Measurements from ENCODE around the gene METTL8. TPM values are rescaled to one million over a fixed set of nuclear protein-coding genes. Genes with fewer than 3 reads are reported as not detected.

Gene METTL8
- total and polyA plus RNA-seq, 4 experiments from 2014 or later, result 11.2 to 22.1 (median 18.4) TPM

GRCh38 chr2:171334171-171334570 is 99.6 kb downstream of the METTL8 start:
- Mint-ChIP-seq H3K36me3 (peaks cover 2 to 6% of the 10 kb centered on the region in 2 donors), H3K27me3 (no peaks in the 10 kb centered on the region), H3K9me3 (no peaks in the 10 kb centered on the region), H3K4me3 (no peak overlapping the region), H3K27ac (peak overlapping the region in 1 of 7 donors; percentile 57), H3K4me1 (peaks cover 1 to 10% (median 10%) of the 10 kb centered on the region in 4 donors)
- Histone ChIP-seq H3K4me1 (ENCODE audit: insufficient read depth, low read length) (no peaks in the 10 kb centered on the region), H3K36me3 (ENCODE audit: insufficient read depth, low read length) (no peaks in the 10 kb centered on the region), H3K27ac (ENCODE audit: low read depth, low read length) (no peak overlapping the region), H3K9me3 (ENCODE audit: control insufficient read depth in 1 of 2, low read length in 2 of 2) (no peaks in the 10 kb centered on the region), H3K4me3 (ENCODE audit: low read length in 2 of 2) (no peak overlapping the region), H3K27me3 (ENCODE audit: insufficient read depth, low read length) (no peaks in the 10 kb centered on the region)
- ChIA-PET POLR2A (ENCODE audit: partially characterized antibody) (no interaction called here), CTCF (ENCODE audit: partially characterized antibody) (interaction anchor here (0.9 to 1.8 kb wide), 4 partner anchors 8 to 82 kb away, joined by 3 to 4 read pairs (median 4); no protein-coding TSS in a partner anchor)
- intact Hi-C loops (cut with micrococcal nuclease), result no loop called here
- DNase-seq, result no peak

DNA sequence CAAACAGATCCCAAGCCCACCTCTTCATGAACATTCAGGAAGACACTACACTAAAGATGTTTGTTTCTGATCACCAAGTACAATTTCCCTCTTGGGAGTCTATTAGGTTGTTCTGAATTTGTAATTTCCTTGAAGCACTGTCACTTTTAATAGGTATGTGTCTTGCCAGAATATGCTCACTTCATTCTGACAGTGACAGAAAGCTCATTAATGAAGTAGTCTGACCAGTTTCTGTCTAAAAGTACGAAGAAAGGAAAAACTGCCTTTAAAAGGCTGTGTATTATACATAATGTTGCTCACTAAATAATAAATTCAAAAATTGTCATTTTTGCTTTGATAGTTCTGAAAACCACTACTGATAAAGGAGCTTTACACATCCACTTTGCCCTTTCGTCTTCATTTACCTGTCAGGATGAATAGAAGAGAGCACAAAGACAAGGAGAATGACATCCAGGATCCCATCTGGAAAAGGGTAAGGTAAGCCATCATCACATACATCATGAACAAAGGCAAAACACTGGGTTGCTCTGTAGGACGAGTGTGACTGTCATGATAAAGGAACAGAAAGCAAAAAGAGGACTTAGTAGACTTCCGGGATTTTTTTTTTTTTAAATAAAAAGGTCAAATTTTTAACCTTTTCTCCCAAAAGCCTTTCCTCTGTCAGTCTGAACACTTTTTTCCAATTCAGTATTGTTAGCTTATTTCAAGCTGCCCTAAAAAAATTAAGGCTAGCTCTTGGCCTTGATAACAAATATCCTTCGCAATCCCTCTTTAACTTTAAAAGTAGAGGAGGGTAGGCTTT is 103.4 kb downstream of the METTL8 start:
- Histone ChIP-seq H3K36me3 (ENCODE audit: insufficient read depth, low read length) (no peaks in the 10 kb centered on the region), H3K4me3 (ENCODE audit: low read length in 2 of 2) (no peak overlapping the region), H3K9me3 (ENCODE audit: control insufficient read depth in 1 of 2, low read length in 2 of 2) (no peaks in the 10 kb centered on the region), H3K27ac (ENCODE audit: low read depth, low read length) (no peak overlapping the region), H3K4me1 (ENCODE audit: insufficient read depth, low read length) (peaks cover 28% of the 10 kb centered on the region), H3K27me3 (ENCODE audit: insufficient read depth, low read length) (no peaks in the 10 kb centered on the region)
- ChIA-PET POLR2A (ENCODE audit: partially characterized antibody) (no interaction called here), CTCF (ENCODE audit: partially characterized antibody) (interaction anchor here (0.6 to 1.5 kb wide), 3 partner anchors 11 to 86 kb away, joined by 3 read pairs; no protein-coding TSS in a partner anchor)
- Mint-ChIP-seq H3K36me3 (peaks cover 2 to 3% of the 10 kb centered on the region in 2 donors), H3K9me3 (no peaks in the 10 kb centered on the region), H3K4me3 (peak overlapping the region in 6 of 8 donors; percentile 14 to 70 (median 46)), H3K27me3 (no peaks in the 10 kb centered on the region), H3K4me1 (peaks cover 20 to 40% (median 27%) of the 10 kb centered on the region in 4 donors), H3K27ac (peak overlapping the region in 6 of 7 donors; percentile 57 to 88 (median 88))
- intact Hi-C loops (cut with micrococcal nuclease), result no loop called here
- DNase-seq, result no peak

GRCh38 chr2:171327043-171327496 is 106.7 kb downstream of the METTL8 start:
- peak overlapping the region in 1 of 2 donors; percentile 1 for H3K4me3 ChIP-seq (ENCODE audit: low read length in 2 of 2)

DNA sequence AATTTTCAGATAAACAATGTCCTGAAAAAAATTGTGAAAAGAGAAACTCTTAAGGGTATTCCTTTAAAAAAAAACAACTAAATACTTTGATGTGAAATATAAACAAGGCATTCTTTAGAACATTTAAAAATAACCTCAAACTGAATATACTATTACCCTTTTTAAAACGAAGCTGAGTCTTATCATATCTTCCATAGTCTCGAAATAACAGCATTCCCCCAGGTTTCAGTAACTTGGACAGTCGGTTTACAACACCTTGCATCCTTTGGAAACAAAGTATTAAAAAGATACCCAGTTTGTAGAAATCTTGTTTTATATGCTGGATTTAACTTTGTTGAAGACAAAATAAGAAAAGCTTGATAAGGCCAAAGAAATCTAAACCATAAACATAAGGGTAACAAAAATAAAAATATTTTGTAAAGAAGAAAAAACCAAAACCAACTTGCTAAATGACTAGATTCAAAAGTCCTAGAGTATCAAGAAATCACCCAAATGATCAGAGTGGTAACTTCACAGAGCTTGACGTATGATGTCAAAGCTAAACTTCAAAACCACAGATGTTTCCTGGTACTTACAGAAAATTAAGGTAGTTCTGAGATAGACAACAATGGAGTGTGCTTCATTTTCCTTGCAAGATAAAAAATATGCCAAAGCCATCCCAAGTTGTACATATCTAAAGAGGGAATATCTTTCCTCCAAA is 107.8 kb downstream of the METTL8 start:
- intact Hi-C loops (cut with micrococcal nuclease), result loop anchor here (5.0 kb wide), 1 partner anchor 91 kb away; no protein-coding TSS in a partner anchor
- peak in 4 of 5 donors; percentile 41 to 69 (median 54) for DNase-seq
- POLR2A ChIA-PET (ENCODE audit: partially characterized antibody), result interaction anchor here (1.3 to 4.0 kb wide), 6 partner anchors 8 to 396 kb away, joined by 3 to 21 read pairs (median 5); partner anchors contain the start of genes METTL8 and TLK1
- Mint-ChIP-seq H3K4me3 (peak overlapping the region; percentile 33 to 82 (median 72)), H3K27ac (peak overlapping the region; percentile 58 to 93 (median 89)), H3K9me3 (no peaks in the 10 kb centered on the region), H3K27me3 (no peaks in the 10 kb centered on the region), H3K36me3 (peaks cover 8 to 14% of the 10 kb centered on the region in 2 donors), H3K4me1 (peaks cover 25 to 59% (median 41%) of the 10 kb centered on the region in 4 donors)
- CTCF ChIA-PET (ENCODE audit: partially characterized antibody), result interaction anchor here (0.6 to 2.9 kb wide), 12 partner anchors 8 to 262 kb away, joined by 3 to 13 read pairs (median 4); no protein-coding TSS in a partner anchor
- Histone ChIP-seq H3K9me3 (ENCODE audit: control insufficient read depth in 1 of 2, low read length in 2 of 2) (no peaks in the 10 kb centered on the region), H3K27me3 (ENCODE audit: insufficient read depth, low read length) (no peaks in the 10 kb centered on the region), H3K36me3 (ENCODE audit: insufficient read depth, low read length) (no peaks in the 10 kb centered on the region), H3K4me3 (ENCODE audit: low read length in 2 of 2) (no peak overlapping the region), H3K27ac (ENCODE audit: low read depth, low read length) (peak overlapping the region; percentile 44), H3K4me1 (ENCODE audit: insufficient read depth, low read length) (peaks cover 36% of the 10 kb centered on the region)

More at GRCh38 chr2:171327043-171327496, 106.7 kb downstream of the METTL8 start:
- Mint-ChIP-seq H3K27me3 (no peaks in the 10 kb centered on the region), H3K27ac (peak overlapping the region; percentile 58 to 93 (median 89)), H3K36me3 (peaks cover 8 to 14% of the 10 kb centered on the region in 2 donors), H3K9me3 (no peaks in the 10 kb centered on the region), H3K4me3 (peak overlapping the region; percentile 7 to 82 (median 72)), H3K4me1 (peaks cover 24 to 53% (median 37%) of the 10 kb centered on the region in 4 donors)
- Histone ChIP-seq H3K27me3 (ENCODE audit: insufficient read depth, low read length) (no peaks in the 10 kb centered on the region), H3K9me3 (ENCODE audit: control insufficient read depth in 1 of 2, low read length in 2 of 2) (no peaks in the 10 kb centered on the region), H3K4me1 (ENCODE audit: insufficient read depth, low read length) (peaks cover 32% of the 10 kb centered on the region), H3K36me3 (ENCODE audit: insufficient read depth, low read length) (no peaks in the 10 kb centered on the region), H3K27ac (ENCODE audit: low read depth, low read length) (peak overlapping the region; percentile 15)
- ChIA-PET POLR2A (ENCODE audit: partially characterized antibody) (interaction anchor here (1.2 to 4.0 kb wide), 7 partner anchors 9 to 397 kb away, joined by 3 to 21 read pairs (median 4); partner anchors contain the start of gene TLK1), CTCF (ENCODE audit: partially characterized antibody) (interaction anchor here (0.5 to 2.9 kb wide), 8 partner anchors 9 to 240 kb away, joined by 3 to 13 read pairs (median 4); no protein-coding TSS in a partner anchor)
- intact Hi-C loops (cut with micrococcal nuclease), result loop anchor here (5.0 kb wide), 1 partner anchor 90 kb away; no protein-coding TSS in a partner anchor
- no peak for DNase-seq

- intact Hi-C loops (cut with micrococcal nuclease), result no loop called here
- Histone ChIP-seq H3K27ac (ENCODE audit: low read depth, low read length) (no peak overlapping the region), H3K36me3 (ENCODE audit: insufficient read depth, low read length) (no peaks in the 10 kb centered on the region), H3K4me1 (ENCODE audit: insufficient read depth, low read length) (peaks cover 56% of the 10 kb centered on the region), H3K9me3 (ENCODE audit: control insufficient read depth in 1 of 2, low read length in 2 of 2) (no peaks in the 10 kb centered on the region), H3K27me3 (ENCODE audit: insufficient read depth, low read length) (no peaks in the 10 kb centered on the region), H3K4me3 (ENCODE audit: low read length in 2 of 2) (no peak overlapping the region)
- CTCF ChIA-PET (ENCODE audit: partially characterized antibody), result interaction anchor here (1.6 to 2.3 kb wide), 2 partner anchors 11 to 161 kb away, joined by 4 to 6 read pairs; no protein-coding TSS in a partner anchor
- H3K4me1 Mint-ChIP-seq, result peaks cover 45 to 67% (median 55%) of the 10 kb centered on the region in 4 donors
- H3K27ac Mint-ChIP-seq, result peak overlapping the region in 5 of 7 donors; percentile 3 to 86 (median 48)
- peaks cover 8 to 14% of the 10 kb centered on the region in 2 donors for H3K36me3 Mint-ChIP-seq
- no peaks in the 10 kb centered on the region for H3K27me3 Mint-ChIP-seq
- H3K4me3 Mint-ChIP-seq, result peak overlapping the region; percentile 17 to 67 (median 39)
- DNase-seq, result no peak
- no peaks in the 10 kb centered on the region for H3K9me3 Mint-ChIP-seq
- POLR2A ChIA-PET (ENCODE audit: partially characterized antibody), result no interaction called here
Measured at GRCh38 chr2:171323971-171324528, 109.7 kb downstream of the METTL8 start.

DNA sequence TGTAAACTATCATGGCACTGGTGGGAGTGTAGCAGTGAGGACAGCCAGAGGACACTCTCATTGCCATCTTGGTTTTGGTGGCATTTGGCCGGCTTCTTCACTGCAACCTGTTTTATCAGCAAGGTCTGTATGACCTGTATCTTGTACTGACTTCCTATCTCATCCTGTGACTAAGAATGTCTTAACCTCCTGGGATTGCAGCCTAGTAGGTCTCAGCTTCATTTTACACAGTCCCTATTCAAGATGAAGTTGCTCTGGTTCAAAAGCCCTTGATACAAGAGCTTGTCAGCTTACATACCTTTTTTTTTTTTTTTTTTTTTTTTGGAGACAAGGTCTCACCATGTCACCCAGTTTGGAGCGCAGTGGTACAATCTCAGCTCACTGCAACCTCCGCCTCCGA is 110.9 kb downstream of the METTL8 start:
- intact Hi-C loops (cut with micrococcal nuclease), result no loop called here
- ChIA-PET CTCF (ENCODE audit: partially characterized antibody) (interaction anchor here (1.3 kb wide), 1 partner anchor 159 kb away, joined by 3 read pairs; no protein-coding TSS in a partner anchor), POLR2A (ENCODE audit: partially characterized antibody) (no interaction called here)
- peaks cover 64% of the 10 kb centered on the region for H3K4me1 ChIP-seq (ENCODE audit: insufficient read depth, low read length)
- H3K9me3 ChIP-seq (ENCODE audit: control insufficient read depth in 1 of 2, low read length in 2 of 2), result no peaks in the 10 kb centered on the region
- H3K36me3 Mint-ChIP-seq, result peaks cover 8 to 14% of the 10 kb centered on the region in 2 donors
- H3K27ac Mint-ChIP-seq, result no peak overlapping the region
- H3K27ac ChIP-seq (ENCODE audit: low read depth, low read length), result no peak overlapping the region
- H3K27me3 Mint-ChIP-seq, result no peaks in the 10 kb centered on the region
- H3K4me3 Mint-ChIP-seq, result no peak overlapping the region
- H3K36me3 ChIP-seq (ENCODE audit: insufficient read depth, low read length), result no peaks in the 10 kb centered on the region
- DNase-seq, result no peak
- no peaks in the 10 kb centered on the region for H3K27me3 ChIP-seq (ENCODE audit: insufficient read depth, low read length)
- no peaks in the 10 kb centered on the region for H3K9me3 Mint-ChIP-seq
- no peak overlapping the region for H3K4me3 ChIP-seq (ENCODE audit: low read length in 2 of 2)
- H3K4me1 Mint-ChIP-seq, result peaks cover 52 to 74% (median 61%) of the 10 kb centered on the region in 4 donors
